NCI-H1417 (cell line): ENCODE measurements around the gene SLK.

Experiments
- DNase-seq, 3 experiments: peaks; one replicate each; lab custom pipeline; 2025; lab: John Stamatoyannopoulos, UW

SLK gene

DNA sequence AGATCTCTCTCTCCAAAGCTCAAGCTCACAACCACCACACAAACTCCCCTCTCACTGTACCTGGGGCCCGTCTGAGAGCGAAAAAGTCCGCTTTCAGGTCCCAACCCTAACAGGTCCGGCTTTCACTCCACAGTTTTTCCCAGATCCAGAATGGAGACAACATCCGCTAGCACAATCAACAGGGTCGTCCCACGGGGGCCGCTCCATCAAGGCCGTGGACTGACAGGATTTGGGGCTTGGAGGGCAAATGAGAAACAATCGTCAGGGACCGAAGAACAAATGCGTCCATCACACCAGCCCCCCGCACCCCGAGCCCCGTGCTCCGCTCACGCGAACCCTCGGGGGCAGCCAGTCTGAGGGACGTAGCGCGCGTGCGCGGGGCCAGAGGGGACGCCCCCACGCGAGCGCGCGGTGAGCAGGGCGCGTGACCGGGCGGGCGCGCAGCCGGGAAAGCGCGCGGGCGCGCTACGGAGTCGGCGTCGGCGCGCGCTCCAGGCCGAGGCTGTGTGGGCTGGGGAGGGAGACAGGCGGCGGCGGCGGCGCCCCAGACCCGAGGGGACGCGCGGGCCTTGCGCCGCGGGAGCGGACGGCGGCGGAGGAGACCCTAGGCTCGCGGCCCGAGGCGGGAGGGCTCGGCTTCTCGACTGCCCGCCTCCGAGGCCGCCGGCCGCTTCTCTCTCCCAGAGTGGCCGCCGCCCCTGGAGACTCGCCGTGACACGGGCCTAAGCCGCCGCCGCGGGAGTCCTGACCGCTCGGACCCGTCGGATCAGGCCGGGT lies at the start of gene SLK:
Gene SLK, plus strand, starts transcription at position 470 of the 777 bp plus-strand sequence. CDS start 606 bp downstream, outside the sequence.
- DNase-seq = peak; percentile 80 to 85 (median 83)

DNA sequence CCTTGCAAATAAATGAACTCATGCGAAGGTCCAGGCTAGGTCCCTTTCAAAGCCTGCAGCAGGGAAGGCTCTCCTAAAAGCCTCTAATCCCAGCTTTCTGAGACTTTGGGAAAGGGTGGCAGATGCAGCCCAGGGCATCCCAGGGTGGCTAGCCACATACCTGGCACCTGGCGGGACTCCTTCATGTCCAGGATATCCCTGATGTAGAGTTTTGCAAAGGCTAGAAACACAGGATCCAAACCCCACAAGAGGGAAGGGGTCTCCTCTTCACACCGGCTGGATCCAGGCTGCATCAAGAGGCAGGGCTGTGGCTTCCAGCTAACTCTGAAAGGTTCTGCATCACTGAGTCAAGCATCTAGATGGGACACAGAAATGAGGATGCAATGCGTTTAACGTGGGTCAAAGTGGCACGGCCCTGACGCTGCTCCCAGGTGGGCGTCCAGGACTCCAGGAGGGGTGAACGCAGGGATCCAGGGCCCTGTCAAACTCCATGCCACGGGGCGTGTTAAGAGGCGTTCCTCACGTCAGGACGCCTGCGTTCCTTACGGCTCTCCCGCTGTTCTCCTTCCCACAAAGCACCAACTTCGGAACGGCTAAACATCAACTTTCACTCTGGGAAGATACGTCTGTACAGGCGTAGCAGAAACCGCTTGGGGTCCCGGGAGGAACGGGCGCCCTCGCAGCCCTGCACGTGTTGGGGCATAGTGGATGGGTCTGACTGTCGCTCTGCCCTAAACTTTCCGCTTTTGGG lies 49.5 kb upstream of the SLK start:
- DNase-seq = peak in 1 of 3 experiments; percentile 72

DNA sequence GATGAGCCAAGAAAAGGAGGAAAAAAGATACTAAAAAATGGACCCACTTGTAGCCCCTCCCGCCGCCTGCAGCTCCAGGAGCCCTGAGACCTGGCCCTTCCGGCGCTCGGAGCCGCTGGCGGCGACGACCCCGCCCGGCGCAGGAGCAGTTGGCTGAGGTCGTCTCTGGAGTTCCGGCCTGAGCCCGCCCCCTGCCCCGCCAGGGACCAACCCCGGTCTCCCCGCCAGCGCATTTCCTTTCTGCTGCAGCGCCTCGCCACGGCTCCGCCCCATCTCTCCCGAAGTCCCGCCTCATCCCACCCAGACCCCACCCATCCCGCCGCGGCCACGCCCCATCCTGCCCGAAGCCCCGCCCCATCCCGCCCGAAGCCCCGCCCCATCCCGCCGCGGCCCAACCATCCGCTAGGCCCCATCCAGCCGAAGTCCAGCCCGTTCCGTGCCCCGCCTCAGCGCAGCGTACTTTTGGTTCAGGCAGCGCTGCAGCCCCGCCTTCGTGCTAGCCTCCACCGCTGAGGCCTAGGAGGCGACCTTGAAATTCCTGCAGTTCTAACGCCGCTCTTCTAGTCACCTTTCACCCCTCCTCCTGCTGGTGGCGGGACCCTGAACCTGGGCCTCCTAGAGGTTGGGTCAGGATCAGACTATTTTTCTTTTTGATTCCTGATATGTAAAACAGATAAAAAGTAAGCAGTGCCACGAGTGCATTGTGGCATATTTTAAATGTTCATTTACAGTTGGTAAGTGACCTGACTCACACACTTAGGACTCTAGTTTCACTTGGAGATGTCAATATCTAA lies 48.7 kb upstream of the SLK start, which contains the start of gene STN1:
Gene STN1, minus strand, starts transcription at position 132 of the 794 bp plus-strand sequence. CDS start 590 bp downstream, outside the sequence.
- DNase-seq = peak; percentile 85 to 93 (median 88)

DNA sequence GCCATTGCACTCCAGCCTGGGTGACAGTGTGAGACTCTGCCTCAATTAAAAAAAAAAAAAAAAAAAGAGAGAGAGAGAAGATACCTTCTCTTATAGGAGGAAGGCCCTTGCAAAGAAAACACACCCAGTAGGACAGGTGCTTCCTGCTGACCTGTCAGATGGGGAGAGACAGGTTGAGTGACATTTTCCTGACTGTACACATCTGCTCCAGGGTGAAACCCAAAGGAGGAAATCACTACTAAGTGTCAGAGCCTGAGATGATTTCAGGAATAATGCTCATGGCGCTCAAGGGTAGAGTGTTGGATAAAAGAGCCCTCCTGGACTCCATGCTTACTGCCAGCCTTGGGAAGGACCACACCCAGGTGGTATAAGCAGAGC lies 47.3 kb upstream of the SLK start:
- no peak for DNase-seq

DNA sequence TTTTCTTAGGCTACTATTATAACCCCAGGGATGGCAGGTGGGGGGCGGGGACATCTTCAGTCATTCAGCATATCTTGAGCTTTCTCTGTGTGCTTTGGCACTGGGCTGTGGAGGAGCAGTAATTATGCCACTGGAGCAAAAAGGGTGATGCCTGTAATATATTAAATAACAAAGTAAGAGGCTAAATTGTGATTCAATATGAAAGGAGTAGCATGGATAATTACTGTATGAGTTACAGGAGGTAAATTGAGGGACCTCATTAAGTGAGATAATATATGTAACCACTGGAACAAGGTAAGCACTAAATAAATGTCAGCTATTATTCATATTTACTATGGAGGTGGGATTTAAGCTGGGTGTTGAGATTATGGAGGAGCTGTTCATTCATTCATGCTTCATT lies 45.7 kb upstream of the SLK start:
- DNase-seq = peak in 1 of 3 experiments; percentile 55

DNA sequence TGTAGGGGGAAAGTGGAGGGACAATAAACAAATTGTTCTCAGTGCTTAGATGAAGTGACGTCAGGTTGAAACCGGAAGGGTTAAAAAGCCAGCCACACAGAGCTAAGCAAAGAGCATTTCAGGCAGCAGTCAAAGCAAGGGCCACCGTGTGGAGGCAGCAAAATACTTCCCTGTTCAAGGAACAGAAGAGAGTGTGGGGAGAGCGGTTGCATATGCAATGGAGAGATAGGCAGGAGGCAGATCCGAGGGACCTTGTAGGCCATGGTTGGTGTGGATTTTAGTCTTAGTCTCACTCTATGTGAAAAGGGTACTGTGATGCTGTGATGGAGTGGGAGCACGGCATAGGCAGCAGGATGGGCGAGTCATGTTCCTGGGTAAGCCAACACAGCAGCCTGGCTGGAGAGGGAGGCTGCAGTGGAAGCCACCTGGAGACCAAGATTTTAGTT lies 45.2 kb upstream of the SLK start:
- peak in 1 of 3 experiments; percentile 18 for DNase-seq

DNA sequence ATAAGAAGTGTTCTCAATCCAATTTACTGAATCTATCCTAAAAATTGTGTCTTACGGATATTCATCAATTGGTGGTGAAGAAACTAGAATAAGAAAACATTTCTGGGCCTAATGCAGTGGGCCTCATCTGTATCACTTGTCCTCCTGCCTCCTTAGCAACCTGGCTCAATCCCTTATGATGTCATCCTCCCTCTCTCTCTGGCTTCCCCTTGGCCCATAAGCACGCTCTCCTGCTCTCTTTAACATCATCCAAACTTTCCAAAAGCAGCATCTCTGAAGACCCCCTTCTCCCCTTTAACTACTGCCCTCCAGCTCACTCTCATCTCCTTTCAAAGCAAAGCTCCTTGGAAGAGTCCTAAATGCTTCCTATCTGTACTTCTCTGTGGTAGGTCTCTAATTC lies 44.3 kb upstream of the SLK start:
- no peak for DNase-seq

DNA sequence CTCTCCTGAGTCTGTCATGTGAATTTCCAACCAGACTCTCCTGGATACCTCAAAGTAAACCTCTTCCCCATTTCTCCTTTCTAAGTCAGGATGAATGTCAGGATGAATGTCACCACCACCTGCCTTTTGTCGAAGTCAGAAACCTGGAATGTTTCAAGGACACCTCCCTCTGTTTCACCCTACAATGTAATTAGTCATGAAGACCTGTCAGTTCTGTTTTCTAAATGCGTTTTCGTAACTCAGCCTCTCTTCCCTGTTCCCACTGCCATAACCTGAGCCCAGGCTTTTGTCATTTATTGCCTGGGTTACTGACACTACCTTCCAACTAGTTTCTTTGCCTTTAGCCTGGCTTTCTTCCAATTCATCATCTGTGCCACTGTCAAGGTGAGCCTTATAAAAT lies 43.4 kb upstream of the SLK start:
- DNase-seq = peak in 2 of 3 experiments; percentile 5 to 26

DNA sequence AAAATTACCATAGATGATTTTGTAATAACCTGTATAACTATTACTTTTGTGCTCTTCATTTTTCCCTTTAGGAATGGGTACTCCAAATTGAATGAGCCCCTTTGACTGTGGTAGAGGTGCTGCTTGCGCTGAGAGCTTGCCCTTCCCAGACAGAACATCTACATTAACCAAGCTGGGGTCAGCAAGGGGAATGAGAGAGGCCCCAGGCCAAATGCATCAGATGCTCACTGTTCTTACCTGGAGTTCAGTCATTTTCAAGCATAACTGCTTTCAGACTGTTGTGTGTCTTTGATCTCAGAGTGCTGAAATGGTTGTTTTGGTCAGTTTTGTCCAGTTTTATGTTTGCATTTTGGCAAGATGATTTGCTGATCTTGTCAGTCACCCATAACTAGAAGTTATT lies 41.3 kb upstream of the SLK start:
- no peak for DNase-seq

DNA sequence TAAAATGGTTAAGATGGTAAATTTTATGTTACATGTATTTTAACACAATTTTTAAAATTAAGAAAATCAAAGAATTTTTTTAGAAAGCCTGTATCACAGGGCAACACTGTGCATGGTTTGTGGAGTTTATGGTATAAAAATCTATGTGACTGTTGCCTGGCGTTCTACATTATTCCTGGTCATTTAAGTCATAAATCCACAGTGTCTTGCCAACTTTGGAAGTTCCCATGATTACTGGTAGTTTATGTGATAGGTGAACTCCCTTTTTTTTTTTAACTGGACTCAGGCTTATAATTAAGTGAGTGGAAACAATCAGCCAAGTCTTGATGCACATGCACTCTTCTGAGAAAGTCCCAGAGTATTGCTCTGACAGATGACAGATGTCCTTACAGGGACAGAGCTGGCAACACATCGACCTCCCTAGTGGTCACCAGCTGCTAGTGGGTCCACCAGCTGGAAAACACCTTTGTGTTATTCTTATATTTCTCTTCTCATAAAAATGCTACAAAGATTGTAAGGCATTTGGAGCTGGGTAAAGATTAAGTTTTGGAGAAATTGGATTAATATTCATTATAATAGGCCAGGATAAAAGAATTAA lies 40.1 kb upstream of the SLK start:
- DNase-seq = no peak

DNA sequence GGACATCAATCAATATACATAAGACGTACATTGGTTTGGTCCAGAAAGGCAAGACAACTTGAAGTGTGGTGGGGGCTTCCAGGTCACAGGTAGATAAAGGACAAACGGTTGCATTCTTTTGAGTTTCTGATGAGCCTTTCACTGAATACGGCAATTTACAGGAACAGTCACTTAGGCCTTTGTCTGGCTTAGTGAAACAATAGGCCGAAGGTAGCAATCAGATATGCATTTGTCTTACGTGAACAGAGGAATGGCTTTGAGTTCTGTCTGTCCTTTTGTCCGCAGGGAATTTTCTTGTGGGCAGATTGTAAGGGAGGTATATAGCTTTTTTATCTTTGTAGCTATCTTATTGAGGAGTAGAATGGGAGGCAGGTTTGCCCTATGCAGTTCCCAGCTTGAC lies 38.2 kb upstream of the SLK start:
- no peak for DNase-seq

DNA sequence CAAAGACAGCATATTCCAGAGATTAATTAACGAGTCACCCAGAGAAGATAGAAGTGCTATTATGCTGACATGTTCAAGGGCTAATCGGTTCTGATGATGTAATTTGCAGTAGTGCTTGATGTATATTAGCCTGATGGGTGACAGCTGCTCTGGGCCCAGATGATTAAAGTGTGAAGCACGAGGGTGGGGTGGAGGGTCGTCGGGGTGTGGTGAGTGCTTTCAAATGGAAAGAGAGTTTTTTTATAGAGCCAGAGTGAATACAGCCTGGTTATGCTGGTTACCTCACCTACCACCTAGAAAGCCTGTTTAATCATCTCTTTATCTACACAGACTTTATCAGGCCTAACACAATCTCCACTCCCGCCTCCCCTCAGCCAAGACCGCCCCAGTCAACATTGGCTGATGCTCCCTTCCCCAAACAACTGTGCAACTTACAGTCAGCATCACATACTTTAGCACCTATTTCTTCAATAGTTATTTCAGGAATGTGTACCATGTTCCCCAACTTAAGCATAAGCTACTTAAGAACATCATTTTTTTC lies 37.5 kb upstream of the SLK start:
- DNase-seq = peak in 1 of 3 experiments; percentile 65

DNA sequence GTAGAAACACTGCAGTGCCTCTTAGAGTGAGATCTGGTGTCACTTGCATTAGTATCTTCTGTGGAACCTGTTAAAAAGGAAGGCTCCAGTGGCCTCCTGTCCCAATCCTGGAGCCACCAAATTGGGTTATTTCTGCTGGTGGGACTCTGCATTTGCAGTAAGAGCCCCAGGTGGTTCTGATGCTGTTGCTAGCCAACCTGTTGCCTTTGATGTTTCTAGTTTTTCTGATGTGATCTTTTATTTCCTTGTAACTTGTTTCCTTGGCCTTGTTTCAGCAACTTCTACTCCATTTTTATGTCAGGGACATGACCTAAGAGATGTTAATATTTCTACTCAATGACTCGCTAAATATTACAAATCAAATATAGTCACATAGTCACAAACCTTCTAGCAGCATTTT lies 36.5 kb upstream of the SLK start:
- DNase-seq = no peak

DNA sequence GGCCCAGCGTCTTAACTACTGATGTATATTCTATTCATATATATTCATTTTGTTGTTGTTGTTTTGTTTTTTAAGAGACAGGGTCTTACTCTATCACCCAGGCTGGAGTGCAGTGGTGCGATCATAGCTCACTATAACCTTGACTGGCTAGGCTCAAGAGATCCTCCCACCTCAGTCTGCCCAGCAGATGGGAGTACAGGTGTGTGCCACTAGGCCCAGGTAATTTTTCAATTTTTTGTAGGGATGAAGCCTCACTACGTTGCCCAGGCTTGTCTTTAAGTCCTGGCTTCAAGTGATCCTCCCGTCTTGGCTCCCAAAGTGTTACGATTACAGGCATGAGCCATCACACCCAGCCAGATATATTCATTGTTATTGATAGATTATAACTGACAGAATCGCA lies 36.1 kb upstream of the SLK start:
- DNase-seq = no peak

DNA sequence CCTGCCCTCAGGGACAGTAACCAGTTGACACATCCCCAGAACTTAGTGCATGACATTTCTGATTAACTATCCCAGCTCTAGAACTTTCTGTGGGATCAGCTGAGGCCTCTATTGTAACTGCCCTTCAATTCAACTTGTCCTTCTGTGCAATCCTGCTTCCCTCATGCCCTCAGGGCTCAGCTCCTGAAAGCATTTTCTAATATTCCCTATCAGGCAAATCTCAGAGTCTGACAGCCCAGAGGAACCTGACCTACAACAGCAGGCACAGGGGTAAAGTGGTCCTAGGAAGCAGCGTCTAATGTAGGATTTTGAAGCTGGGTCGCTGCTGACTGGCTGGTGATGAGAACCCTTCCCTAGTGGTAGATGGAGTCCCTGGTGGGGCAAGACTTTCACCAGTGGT lies 35.3 kb upstream of the SLK start:
- peak in 1 of 3 experiments; percentile 1 for DNase-seq

DNA sequence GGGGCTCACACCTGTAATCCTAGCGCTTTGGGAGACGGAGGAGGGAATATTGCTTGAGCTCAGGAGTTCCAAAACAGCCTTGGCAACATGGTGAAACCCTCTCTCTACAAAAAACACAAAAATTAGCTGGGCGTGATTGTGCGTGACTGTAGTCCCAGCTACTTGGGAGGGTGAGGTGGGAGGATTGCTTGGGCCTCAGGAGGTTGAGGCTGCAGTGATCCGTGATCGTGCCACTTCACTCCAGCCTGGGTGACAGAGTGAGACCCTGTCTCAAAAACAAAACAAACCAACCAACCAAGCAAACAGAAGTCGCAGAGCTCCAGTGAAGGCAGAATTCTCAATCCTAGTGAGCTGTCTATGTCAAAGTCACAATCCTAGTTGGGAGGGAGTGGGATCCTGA lies 34.7 kb upstream of the SLK start:
- DNase-seq = no peak

DNA sequence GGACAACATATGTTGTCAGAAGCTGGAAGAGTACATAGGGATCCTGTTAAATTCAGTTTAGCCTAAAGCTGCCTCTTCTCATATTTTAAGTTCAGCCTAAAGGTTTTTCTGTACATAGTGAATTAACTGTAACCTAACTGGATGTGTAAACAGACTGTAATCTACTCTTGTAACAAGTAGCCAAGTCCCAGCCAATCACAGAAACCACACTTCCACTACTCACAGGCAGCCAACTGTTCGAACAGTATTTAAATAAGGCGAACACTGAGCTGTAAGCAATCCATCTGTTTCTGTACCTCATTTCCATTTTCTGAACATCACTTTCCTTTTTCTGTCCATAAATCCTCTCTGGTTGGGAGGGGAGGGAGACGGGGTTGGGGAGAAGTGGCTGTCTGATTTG lies 34.0 kb upstream of the SLK start:
- DNase-seq = peak in 1 of 3 experiments; percentile 6

DNA sequence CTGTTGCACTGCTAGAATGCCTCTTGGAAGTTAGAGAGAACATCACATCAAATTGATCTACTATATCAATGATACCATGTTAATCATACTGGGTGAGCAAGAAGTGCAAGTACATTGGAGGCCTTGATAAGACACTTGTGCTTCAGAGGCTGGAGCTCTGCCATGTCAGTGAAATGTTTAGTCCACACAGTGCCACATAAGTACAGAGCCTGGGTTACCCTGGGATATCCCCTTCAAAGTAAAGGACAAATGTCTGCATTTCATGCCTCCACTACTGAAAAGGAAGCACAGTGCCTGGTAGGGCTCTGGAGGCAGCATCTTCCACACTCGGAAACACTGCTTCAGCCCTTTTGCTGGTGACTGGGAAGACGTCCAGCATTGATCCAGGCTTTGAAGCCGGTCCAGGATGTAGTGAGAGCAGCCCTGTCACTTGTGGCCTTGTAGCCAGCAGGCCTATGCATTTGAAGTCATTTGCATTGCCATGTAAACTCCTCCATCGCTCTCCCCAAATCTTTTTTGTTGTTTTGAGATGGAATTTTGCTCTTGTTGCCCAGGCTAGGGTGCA lies 33.3 kb upstream of the SLK start:
- DNase-seq = no peak

DNA sequence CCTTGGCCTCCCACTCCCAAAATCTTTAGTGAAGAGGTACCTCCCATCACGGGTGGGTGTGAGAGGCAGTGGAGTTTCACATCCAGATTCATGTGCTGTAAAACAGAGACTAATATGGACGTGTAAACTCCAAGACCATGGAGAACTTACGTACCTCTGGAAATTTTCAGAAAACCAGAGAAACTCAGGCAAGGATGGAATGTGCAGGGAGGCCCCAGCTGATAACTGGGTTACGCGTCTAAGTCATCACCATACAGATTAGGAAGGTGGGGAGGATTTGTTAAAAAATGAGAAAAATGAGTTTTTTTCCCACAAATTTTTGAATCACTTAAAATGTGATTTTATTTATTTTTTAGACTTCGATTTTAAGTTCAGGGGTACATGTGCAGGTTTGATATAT lies 32.6 kb upstream of the SLK start:
- DNase-seq = no peak

DNA sequence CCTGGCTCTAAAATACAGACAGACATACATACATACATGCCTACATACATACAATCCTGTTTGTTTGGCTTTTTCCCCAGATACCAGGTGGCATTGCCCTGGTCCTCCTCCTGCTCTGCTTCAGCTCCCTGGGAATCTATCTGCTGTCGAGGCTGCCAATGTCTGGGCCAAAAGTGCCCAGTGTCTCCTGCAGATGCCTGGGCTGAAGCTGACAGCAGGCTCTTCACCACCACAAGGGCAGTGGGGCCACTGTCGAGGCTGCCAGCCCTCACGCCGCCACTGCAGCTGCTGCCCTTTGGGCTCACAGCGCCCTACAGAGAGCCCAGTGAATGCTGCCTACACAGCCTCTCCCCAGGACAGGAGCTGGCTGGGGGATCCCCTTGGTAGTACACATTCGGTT lies 30.9 kb upstream of the SLK start:
- no peak for DNase-seq

DNA sequence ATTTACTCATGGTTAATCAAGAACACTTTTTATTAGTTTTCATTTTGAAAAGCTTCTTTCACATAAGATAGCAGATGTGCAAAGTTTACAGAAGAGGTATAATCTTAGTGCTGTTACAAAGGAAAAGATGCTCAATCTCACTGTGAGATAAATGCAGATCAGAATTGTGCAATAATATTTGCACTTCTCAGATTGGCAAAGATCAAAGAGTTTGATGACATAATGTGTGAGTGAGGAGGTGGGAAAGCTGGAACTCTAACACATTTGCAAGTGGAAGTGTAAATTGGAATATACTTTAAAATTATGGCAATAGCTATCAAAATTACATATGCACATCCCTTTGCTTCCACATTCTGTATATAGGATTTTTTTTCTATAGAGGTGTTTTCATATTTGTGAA lies 27.4 kb upstream of the SLK start:
- no peak for DNase-seq
